SW480 (cell line): ENCODE measurements around the gene WDR20.
A peak's percentile ranks its signal among the peaks of the same experiment; 100 is the strongest.

Experiments used
- DNase-seq: peaks from one replicate; pipeline ENCODE4 v3.0.0-alpha.2; 2016; ENCODE audit warnings: low spot score

WDR20 gene

DNA sequence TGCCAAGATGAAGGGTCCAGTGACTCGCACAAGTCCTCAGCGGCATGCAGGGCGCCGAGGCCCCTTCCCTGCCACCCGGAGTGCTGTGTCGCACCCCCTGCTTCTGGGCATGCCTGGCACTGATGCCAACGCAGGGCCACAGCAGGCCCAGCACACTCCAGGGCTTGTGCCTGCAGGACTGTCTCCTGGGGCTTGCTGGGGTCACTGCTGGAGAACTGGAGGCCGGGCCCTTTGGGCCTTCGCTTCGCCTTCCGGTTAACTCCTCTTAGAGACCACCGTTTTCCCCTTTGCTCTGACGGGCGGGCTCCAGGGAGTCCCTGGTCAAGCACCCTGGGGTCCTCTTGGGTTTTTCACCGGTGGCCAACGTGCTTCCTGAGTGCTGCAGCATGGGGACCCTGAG, 79.6 kb downstream of the WDR20 start:
- no peak for DNase-seq

DNA sequence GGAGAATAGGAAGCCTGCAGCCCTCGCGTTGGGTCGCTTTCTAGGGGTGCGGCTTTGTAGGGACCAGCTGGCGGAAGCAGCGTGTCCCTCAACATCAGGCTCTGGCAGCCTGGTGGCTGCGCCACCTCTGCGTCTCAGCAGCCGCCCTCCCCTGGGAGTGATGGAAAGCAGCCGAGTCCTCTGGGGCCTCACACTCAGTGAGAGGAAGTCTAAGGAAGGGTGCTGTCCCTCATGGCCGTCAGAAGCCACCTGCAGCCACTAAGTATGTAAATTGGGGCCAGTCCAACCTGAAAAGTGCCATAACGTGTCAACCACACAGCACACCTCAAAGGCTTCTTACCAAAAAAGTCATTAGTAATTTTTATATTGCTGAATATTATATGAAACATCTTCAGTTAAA, 80.3 kb downstream of the WDR20 start:
- no peak for DNase-seq

DNA sequence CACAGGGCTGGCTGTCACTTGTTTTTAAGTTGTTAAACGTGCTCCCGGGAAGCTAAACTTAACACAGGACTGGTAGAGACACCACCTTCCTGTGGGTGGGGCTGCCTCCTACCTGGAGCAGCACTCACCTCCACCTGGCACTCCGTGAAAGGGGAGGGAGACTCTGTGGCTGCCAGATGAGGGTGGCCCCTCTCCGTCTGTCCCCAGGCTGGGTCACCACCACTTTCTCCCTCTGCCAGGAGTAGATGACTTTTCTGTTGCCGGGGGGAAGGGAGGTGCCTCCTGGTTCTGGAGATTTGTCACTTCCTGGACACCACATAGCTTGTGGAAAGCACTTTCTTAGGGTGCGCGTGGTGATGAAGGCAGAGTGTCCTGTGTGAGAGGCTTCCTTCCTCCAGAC, 81.3 kb downstream of the WDR20 start:
- no peak for DNase-seq

DNA sequence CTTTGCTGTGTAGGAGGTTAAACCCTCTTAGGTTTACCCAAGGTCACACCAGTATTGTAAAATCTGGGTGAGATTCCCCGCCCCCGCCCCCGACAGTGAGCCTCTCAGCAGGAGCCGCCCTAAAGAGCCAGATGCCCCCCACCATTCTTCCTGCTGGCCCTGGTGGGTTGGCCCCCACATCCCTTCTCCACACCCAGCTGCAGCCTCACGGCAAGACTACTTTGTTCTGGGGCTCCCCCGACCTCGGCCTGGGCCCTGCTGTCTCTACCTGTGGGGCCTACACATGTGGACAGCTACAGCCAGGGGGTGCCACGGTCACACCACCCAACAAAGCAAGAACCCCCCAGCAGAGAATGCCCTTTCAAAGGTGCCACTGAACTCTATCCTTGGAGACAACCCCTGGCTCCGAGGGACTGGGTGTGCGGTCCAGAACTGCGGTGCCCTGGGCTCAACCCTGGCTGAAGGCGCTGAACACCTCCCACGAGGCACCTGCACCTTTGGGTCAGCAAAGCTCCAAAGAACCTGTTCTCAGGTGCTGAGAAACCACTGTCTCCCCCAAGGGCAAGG, 82.4 kb downstream of the WDR20 start:
- no peak for DNase-seq

DNA sequence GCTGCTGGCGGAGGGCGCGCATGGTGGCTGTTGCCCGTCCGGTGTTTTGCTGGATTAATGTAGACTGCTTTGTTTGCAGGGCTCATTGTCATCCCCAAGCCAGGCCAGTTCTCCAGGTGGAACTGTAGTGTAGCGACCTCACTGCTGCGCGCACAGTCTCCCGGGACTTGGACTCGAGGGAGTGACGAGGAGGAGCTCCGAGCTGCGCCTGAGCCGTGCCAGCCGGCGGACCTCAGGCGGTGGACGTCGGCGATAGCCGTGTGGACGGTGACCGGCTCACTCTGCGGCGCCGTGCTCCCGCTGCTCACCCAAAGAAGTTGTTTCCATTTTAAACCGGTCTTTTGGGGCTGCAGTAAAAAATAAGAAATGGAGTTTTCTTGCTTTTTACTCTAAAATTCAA, 83.1 kb downstream of the WDR20 start:
- DNase-seq: no peak

DNA sequence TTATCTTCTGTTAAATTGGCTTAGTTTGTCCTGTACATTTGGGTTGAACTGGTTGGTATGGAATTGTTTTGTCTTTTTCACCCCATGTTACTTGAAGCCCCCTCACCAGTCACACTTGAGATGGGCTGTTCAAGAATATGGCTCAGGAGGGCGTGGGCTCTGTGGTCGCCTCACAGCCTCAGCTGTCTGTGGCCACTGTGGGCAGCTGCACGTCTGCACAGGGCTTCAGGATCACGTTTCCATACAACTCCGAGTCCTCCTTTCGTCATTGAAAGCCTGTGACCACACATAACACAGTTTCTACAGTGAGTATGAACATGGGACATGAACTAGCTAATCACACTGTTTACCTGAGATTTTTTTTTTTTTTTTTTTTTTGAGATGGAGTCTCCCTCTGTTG, 84.0 kb downstream of the WDR20 start:
- no peak for DNase-seq

DNA sequence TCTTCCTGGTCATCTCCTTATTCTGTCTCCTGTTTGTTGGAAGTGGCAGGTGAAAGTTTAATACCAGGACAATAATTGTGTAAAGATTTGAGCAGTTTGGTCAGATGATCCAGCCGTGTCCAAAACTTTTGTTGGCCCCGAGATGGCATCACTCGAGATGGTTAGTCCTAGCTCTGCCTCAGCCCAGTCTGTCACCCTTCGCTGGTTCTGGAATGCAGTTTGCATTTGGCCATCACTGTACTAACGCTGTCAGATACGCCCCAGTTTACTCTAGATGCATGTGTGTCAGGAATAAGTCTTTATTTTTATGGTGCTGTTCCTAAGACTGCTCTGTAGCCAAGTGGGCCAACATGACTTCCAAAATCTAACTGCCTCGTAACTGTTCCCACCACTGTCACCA, 85.7 kb downstream of the WDR20 start:
- no peak for DNase-seq

DNA sequence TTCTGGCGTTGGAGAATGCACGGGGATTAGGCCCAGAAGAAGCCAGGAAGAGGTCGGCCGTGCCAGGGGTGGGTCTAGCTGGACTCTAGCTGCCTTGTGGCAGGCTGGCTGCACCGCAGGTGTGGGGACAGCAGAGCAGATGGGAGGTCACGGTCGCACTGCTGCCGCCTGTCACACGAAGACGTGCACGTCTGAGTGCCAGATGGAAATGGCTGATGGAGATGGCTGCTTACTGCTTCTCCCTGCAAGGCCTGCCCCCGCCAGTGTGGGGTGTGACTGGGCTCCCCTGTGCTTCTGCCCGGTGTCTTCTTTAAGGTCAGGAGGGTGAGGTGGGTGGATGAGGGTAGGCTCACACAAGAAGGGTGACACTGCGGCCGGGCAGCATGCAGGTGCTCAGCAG, 86.2 kb downstream of the WDR20 start:
- DNase-seq: no peak

DNA sequence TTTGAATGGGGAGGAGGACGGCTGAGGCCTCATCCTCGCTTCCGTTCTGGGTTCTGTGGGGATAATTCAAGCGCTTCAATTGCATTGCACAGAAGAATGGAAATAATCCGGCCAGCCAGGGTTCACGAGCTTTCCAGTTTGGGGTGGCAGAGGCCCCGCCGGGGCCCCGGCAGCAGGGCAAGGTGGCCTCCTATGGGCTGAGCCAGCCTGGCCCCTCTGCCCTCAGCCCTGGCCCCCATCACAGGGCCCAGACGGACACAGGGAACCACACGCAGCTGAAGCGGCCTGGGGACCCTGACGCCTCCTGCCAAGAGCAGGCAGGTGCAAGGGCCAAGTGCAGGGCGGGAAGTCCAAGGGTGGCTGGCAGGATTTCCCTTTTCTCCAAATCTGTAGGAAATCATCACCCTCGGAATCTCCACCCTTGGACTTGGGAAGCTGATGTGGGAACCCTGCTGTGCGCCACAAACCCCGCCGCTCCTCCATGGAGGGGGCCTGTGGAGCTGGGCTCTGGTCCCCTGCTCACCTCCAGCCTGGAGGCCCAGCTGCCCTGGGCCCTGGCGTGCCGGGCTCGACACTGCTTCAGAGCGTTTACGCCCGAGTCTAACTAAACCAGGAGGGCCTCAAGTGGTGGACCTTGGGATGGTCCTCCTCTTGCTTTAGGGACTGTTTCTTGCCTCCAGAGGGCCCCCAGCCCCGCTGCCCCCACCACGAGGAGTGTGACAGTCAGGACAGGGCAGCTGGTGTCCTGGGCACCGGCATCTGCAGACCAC, 86.8 kb downstream of the WDR20 start:
- DNase-seq: no peak

DNA sequence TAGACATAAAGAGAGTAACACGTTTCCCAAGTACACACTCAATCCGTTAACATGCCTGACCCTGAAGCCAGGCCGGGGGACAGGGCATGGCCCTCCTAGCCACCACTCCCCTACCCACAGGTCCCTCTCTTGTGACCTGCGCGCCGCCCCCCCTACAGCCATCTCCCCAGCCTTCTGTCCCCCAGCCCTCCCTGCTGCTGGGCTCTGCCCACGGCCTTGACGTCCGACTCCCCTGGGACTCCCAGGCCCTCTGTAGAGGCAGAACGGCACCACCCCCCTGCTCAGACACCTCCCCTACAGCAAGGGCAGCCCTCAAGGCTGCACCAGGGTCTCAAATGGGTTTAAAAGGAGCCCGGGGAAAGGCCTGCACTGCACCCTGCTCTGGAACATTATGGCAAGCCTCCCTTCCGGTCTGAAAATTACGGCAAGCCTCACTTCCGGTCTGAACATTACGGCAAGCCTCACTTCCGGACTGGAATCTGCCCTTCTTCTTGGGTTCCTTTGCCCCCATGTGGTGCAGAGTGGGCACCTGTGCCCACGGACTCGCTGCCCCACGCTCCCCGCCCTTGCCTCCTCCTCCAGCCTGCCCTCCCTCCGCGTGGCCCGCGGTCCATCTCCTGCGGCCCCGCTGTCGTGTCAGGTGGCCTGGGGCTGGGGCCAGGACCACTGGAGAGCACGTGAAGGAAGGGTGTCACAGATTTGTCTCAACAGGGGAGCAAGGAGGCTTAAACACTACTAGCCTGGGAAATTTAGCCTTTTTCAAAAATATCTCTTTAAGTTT, 87.7 kb downstream of the WDR20 start:
- no peak for DNase-seq

DNA sequence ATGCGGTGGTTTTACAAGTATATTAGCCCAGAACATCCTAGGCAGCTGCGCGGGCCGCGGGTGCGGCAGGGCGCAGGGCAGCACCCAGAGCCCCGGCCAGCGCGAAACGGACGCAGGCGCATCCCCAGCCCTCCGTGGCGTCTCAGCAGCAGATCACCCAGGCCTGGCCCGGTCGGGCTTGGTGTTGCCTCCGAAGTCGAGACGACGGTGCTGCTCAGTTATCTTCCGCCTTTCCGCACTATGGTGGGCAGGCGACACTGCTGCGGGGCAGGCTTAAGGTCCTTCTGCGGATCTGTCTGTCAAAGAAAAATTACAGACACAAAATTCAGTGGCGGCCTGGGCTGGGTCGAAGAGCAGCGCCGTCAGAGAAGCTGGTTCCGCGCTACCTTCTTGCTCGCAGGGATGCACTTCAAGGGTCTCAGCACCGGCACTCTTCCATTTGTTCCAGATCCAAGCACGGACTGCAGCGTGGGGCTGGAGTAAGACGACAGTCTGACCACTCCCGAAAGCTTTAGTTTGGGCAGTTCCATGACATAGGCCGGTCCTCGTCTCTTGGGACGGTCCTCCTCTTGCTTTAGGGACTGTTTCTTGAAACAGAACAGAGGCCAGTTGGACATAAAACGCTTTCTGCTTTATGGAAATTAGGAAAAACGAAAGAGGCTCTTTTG, 89.5 kb downstream of the WDR20 start:
- no peak for DNase-seq

DNA sequence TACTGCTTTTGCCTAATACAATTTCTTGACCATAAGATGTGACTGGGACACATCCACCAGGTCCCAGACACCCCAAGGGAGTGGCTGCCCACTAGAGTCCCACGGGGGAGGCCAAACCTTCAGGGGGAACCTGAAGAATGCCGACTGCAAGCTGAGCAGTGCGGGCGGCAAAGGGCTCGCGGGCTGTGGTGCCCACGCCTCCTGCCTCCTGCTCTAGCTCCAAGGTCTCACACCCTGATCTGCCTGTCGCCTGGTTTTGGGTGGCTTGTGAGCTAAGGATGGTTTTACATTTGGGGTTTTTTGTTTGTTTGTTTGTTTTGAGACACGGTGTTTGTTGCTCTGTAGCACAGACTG, 90.0 kb downstream of the WDR20 start:
- no peak for DNase-seq

DNA sequence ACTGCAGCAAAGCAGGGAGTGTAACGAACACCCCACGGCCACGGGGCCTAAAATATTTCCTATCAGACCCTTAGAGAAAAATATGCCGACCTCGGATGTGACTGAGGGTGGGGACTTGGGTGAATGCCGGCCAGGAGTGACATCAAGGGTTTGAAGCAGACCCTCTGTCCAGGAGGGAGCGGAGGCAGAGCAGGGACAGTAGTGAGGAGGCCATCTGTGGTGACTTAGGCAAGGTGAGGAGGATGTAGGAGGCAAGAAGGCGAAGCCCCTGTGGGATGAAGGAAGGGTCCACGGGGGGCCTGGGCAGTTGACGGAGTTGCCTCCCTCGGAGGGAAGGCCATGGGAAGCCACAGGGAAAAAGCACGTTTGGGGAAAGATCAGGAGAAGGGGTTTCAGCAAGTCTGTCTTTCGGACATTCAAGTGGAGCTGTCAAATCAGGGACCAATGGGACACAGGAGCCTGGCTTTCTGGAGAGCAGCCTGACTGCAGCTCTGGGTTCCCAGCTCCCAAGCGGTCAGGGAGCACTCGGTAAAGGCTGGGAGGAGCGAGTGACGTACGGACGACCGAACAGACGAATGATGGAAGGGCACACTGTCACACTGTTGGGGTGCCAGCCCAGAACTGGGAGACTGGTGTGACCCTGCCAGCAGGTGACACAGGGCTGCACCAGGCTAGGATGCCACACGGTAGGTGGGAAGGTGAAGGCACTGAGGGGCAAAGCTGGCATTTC, 90.9 kb downstream of the WDR20 start:
- DNase-seq: no peak

DNA sequence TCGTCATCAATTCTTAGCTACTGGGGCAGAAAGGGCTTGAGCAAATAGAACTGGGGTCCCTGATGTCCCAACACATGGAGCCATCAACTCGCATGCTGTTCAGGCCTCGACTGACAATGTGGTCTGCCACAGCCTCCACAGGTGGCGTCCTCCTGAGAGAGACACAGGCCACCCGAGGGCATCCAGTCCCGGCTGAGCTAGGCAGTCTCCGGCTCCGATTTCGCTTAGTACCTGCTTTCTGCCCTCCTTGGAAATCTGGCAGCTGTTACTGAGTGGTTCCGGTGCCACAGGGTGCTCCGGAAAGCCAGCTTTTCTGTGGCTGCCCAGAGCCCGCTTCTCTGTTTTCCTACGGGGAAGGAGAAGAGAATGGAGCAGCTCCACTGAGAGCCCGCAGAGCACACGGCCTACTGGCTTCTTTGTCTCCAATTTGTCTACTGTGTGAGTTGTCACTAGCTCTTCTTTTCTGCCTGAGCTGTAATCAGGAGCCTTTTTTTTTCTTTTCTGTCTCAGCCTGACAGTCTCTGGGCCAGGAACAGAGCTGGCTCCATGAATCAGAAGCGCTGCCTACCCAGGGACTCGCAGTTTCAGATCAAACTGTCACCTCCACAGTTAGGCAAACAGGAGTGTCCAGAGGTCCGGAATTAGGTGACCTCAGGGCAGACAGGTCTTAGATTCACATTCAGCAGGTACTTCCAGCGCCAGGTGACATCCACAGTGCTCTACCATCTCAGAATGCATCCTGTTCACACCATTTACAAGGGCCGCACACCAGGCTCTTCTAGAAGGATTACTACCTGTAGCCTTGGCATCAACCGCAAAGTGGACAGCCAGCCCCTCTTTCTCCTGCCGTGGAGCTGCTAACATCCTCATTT, 92.0 kb downstream of the WDR20 start:
- DNase-seq: no peak

DNA sequence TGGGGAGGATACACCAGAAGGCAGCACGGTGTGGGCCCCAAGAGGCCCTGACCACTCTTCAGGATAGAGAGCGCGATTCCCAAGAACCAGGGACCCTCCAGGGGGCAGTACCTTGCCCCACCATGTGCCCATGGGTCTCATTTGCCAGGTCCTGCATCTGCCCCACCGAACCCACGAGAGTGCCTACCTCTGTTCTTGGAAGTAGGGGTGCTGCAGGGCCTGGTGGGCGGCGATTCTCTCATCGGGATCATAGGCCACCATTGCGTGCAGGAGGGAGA, 92.6 kb downstream of the WDR20 start:
- no peak for DNase-seq

DNA sequence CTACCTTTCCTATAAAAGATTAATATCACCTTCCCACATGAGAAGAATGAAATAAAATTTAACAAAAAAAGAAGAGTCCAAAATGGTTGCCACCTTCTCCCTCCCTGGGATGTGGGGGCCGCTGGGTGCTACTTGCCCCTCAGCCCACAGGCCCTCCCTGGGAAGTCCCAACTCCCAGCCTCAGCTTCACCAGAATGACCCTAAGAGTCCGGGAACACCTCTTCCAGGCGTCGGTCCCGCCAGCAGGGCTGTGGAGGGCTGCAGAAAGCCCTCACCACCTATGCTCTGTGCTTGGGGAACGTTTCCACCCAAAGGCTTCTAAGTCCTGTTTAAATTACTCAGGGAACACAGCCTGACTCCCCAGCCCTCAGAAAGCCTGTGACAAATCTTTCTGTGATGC, 93.4 kb downstream of the WDR20 start:
- no peak for DNase-seq

DNA sequence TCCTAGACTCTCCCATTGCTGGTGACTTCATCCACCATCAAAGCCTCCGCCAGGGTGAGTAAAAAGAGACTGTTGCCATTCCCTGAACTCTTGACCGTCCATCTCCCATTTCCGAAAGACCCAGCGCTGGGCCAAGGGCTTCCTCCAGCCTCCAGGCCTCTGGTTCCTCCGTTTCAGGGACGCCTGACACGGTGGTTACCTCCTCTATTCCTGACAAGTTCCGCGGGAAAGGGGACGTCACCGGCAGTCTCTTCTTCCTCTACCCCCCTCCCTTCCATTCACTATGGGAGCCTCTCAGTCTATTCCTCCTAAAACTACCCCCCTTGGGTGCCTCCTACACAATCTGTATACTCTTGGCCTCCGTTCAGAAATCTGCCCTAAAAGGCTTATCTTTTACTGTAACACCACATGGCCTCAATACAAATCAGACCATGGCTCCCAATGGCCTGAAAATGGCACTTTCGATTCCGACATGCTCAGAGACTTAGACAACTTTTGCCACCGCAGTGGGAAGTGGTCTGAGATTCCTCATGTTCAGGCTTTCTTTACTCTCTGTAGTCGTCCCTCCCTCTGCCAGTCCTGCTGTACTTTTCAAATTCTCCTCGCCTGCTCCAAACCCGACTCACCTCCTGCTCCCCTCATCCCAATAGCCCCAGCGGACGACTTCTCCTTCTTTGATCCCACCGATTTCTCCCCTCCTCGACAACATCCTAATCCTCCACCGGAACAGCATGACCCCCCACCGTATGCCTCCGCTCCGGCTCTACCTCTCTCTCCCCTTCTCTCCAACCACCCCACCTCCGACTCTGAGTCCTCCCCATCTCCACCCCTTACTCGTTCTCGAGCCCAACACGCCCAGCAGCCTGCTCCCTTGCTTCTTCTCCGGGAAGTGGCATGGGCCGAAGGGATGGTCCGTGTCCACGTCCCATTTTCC, 94.9 kb downstream of the WDR20 start:
- DNase-seq: no peak

DNA sequence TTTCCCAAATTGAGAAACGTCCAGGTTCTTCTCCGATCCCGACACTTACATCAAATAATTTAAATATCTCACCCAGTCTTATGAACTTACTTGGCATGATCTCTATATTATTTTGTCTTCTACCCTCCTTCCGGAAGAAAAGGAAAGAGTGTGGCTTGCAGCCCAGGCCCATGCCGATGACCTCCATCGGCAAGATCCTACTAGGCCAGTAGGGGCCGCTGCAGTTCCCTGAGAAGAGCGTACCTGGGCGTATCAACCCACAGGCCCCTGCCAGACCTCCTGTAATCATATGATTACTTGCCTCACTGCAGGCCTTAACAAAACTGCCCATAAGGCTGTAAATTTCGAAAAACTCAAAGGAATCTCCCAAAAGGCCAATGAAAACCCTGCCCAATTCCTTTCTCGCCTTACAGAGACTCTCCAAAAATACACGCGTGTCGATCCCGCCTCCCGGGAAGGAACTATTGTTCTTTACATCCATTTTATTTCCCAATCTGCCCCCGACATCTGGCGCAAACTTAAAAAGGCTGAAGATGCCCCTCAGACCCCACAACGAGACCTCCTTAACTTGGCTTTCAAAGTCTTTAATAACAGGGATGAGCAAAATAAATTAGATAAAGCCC, 95.7 kb downstream of the WDR20 start:
- DNase-seq: peak; percentile 79

DNA sequence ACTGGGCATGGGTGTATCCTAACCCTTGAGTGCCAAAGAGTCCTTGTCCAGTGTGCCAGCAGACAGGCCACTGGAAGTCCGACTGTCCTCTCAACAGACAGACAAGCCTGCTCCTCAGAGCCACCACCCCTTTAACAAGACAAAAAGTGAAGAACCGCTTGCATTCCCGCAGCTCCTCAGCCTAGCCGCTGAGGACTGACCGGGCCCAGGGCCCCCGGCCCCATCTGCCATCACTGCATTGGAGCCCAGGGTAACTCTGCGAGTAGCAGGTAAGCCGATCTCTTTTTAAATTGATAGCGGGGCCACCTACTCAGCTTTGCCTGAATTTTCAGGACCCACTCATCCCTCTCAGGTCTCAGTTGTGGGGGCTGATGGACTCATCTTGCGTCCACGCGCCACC, 96.3 kb downstream of the WDR20 start:
- DNase-seq: no peak

DNA sequence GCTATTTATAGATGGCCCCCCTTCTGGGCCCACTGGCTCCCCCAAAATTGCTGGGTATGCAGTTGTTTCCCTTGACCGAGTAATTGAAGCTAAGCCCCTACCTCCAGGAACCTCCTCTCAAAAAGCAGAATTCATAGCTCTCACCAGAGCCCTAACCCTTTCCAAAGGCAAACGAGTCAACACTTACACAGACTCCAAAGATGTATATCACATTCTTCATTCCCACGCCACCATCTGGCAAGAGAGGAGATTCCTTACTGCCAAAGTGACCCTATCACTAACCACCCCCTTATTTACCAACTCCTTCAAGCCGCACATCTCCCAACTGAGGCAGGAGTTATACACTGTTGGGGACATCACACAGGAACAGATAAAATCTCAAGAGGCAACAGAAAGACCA, 98.4 kb downstream of the WDR20 start:
- DNase-seq: no peak
